ENCODE measurements around the gene MYOCD. TPM values are rescaled to one million over a fixed set of nuclear protein-coding genes. Genes with fewer than 3 reads are reported as not detected.

MYOCD gene
- total RNA-seq, 1 experiment from 2014 or later = 1.2 TPM

DNA sequence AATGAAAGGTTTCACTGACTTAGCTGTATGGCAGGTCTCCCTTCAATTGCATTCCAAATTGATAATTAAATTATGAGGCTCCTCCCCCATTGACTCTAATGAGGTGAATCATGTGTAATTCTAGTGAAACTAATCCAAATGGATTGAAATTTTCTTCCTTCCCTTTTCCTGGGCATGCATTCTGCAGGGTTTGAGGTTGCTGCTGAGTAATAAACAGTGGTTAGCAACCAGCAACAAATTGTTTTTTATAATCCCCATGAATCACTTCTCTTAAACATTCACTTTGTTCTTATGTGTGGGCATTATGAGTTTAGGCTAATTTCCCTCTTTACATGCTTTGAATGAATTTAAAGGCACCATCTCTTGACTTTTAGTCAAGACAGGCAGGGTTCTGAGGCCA is 43.4 kb downstream of the MYOCD start:
- Mint-ChIP-seq H3K27ac (no peak overlapping the region), H3K4me1 (peaks cover 16% of the 10 kb centered on the region), H3K4me3 (no peak overlapping the region), H3K27me3 (ENCODE audit: low read depth) (no peaks in the 10 kb centered on the region), H3K9me3 (peaks cover 4% of the 10 kb centered on the region), H3K36me3 (no peaks in the 10 kb centered on the region)
- no peak for DNase-seq (ENCODE audit: low spot score)
- POLR2A ChIA-PET = no interaction called here
- CTCF ChIA-PET = no interaction called here
- no peak for ATAC-seq
- TF ChIP-seq MYBL2 (CRISPR knock-in tag; IDR thresholded peaks at IDR 0.05) = no peak
- TF ChIP-seq, protein P1, sequence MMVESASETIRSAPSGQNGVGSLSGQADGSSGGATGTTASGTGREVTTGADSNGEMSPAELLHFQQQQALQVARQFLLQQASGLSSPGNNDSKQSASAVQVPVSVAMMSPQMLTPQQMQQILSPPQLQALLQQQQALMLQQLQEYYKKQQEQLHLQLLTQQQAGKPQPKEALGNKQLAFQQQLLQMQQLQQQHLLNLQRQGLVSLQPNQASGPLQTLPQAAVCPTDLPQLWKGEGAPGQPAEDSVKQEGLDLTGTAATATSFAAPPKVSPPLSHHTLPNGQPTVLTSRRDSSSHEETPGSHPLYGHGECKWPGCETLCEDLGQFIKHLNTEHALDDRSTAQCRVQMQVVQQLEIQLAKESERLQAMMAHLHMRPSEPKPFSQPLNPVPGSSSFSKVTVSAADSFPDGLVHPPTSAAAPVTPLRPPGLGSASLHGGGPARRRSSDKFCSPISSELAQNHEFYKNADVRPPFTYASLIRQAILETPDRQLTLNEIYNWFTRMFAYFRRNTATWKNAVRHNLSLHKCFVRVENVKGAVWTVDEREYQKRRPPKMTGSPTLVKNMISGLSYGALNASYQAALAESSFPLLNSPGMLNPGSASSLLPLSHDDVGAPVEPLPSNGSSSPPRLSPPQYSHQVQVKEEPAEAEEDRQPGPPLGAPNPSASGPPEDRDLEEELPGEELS (CRISPR knock-in tag; IDR thresholded peaks at IDR 0.05) = no peak
- no peak for TF ChIP-seq ESRRA (CRISPR knock-in tag; IDR thresholded peaks at IDR 0.05; ENCODE audit: borderline replicate concordance)
- TF ChIP-seq, protein P2, sequence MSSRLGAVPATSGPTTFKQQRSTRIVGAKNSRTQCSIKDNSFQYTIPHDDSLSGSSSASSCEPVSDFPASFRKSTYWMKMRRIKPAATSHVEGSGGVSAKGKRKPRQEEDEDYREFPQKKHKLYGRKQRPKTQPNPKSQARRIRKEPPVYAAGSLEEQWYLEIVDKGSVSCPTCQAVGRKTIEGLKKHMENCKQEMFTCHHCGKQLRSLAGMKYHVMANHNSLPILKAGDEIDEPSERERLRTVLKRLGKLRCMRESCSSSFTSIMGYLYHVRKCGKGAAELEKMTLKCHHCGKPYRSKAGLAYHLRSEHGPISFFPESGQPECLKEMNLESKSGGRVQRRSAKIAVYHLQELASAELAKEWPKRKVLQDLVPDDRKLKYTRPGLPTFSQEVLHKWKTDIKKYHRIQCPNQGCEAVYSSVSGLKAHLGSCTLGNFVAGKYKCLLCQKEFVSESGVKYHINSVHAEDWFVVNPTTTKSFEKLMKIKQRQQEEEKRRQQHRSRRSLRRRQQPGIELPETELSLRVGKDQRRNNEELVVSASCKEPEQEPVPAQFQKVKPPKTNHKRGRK (CRISPR knock-in tag; IDR thresholded peaks at IDR 0.05; ENCODE audit: borderline replicate concordance) = no peak
- TF ChIP-seq FOXK1 (CRISPR knock-in tag; IDR thresholded peaks at IDR 0.05) = no peak
- TF ChIP-seq ZNF138 (CRISPR knock-in tag; conservative IDR thresholded peaks at IDR 0.05) = no peak
- TF ChIP-seq JUN (CRISPR knock-in tag; IDR thresholded peaks at IDR 0.05) = no peak
- TF ChIP-seq, protein P3, sequence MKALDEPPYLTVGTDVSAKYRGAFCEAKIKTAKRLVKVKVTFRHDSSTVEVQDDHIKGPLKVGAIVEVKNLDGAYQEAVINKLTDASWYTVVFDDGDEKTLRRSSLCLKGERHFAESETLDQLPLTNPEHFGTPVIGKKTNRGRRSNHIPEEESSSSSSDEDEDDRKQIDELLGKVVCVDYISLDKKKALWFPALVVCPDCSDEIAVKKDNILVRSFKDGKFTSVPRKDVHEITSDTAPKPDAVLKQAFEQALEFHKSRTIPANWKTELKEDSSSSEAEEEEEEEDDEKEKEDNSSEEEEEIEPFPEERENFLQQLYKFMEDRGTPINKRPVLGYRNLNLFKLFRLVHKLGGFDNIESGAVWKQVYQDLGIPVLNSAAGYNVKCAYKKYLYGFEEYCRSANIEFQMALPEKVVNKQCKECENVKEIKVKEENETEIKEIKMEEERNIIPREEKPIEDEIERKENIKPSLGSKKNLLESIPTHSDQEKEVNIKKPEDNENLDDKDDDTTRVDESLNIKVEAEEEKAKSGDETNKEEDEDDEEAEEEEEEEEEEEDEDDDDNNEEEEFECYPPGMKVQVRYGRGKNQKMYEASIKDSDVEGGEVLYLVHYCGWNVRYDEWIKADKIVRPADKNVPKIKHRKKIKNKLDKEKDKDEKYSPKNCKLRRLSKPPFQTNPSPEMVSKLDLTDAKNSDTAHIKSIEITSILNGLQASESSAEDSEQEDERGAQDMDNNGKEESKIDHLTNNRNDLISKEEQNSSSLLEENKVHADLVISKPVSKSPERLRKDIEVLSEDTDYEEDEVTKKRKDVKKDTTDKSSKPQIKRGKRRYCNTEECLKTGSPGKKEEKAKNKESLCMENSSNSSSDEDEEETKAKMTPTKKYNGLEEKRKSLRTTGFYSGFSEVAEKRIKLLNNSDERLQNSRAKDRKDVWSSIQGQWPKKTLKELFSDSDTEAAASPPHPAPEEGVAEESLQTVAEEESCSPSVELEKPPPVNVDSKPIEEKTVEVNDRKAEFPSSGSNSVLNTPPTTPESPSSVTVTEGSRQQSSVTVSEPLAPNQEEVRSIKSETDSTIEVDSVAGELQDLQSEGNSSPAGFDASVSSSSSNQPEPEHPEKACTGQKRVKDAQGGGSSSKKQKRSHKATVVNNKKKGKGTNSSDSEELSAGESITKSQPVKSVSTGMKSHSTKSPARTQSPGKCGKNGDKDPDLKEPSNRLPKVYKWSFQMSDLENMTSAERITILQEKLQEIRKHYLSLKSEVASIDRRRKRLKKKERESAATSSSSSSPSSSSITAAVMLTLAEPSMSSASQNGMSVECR (CRISPR knock-in tag; IDR thresholded peaks at IDR 0.05; ENCODE audit: borderline replicate concordance) = no peak
- TF ChIP-seq, protein P4, sequence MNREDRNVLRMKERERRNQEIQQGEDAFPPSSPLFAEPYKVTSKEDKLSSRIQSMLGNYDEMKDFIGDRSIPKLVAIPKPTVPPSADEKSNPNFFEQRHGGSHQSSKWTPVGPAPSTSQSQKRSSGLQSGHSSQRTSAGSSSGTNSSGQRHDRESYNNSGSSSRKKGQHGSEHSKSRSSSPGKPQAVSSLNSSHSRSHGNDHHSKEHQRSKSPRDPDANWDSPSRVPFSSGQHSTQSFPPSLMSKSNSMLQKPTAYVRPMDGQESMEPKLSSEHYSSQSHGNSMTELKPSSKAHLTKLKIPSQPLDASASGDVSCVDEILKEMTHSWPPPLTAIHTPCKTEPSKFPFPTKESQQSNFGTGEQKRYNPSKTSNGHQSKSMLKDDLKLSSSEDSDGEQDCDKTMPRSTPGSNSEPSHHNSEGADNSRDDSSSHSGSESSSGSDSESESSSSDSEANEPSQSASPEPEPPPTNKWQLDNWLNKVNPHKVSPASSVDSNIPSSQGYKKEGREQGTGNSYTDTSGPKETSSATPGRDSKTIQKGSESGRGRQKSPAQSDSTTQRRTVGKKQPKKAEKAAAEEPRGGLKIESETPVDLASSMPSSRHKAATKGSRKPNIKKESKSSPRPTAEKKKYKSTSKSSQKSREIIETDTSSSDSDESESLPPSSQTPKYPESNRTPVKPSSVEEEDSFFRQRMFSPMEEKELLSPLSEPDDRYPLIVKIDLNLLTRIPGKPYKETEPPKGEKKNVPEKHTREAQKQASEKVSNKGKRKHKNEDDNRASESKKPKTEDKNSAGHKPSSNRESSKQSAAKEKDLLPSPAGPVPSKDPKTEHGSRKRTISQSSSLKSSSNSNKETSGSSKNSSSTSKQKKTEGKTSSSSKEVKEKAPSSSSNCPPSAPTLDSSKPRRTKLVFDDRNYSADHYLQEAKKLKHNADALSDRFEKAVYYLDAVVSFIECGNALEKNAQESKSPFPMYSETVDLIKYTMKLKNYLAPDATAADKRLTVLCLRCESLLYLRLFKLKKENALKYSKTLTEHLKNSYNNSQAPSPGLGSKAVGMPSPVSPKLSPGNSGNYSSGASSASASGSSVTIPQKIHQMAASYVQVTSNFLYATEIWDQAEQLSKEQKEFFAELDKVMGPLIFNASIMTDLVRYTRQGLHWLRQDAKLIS (CRISPR knock-in tag; IDR thresholded peaks at IDR 0.05; ENCODE audit: borderline replicate concordance) = no peak
- TF ChIP-seq, protein P5, sequence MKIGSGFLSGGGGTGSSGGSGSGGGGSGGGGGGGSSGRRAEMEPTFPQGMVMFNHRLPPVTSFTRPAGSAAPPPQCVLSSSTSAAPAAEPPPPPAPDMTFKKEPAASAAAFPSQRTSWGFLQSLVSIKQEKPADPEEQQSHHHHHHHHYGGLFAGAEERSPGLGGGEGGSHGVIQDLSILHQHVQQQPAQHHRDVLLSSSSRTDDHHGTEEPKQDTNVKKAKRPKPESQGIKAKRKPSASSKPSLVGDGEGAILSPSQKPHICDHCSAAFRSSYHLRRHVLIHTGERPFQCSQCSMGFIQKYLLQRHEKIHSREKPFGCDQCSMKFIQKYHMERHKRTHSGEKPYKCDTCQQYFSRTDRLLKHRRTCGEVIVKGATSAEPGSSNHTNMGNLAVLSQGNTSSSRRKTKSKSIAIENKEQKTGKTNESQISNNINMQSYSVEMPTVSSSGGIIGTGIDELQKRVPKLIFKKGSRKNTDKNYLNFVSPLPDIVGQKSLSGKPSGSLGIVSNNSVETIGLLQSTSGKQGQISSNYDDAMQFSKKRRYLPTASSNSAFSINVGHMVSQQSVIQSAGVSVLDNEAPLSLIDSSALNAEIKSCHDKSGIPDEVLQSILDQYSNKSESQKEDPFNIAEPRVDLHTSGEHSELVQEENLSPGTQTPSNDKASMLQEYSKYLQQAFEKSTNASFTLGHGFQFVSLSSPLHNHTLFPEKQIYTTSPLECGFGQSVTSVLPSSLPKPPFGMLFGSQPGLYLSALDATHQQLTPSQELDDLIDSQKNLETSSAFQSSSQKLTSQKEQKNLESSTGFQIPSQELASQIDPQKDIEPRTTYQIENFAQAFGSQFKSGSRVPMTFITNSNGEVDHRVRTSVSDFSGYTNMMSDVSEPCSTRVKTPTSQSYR (CRISPR knock-in tag; IDR thresholded peaks at IDR 0.05) = no peak
- no peak for TF ChIP-seq PRRX2 (CRISPR knock-in tag; IDR thresholded peaks at IDR 0.05)
- TF ChIP-seq, protein P6, sequence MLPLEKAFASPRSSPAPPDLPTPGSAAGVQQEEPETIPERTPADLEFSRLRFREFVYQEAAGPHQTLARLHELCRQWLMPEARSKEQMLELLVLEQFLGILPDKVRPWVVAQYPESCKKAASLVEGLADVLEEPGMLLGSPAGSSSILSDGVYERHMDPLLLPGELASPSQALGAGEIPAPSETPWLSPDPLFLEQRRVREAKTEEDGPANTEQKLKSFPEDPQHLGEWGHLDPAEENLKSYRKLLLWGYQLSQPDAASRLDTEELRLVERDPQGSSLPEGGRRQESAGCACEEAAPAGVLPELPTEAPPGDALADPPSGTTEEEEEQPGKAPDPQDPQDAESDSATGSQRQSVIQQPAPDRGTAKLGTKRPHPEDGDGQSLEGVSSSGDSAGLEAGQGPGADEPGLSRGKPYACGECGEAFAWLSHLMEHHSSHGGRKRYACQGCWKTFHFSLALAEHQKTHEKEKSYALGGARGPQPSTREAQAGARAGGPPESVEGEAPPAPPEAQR (CRISPR knock-in tag; IDR thresholded peaks at IDR 0.05) = no peak
- TF ChIP-seq ETV6 (CRISPR knock-in tag; IDR thresholded peaks at IDR 0.05) = no peak
- TF ChIP-seq, protein P7, sequence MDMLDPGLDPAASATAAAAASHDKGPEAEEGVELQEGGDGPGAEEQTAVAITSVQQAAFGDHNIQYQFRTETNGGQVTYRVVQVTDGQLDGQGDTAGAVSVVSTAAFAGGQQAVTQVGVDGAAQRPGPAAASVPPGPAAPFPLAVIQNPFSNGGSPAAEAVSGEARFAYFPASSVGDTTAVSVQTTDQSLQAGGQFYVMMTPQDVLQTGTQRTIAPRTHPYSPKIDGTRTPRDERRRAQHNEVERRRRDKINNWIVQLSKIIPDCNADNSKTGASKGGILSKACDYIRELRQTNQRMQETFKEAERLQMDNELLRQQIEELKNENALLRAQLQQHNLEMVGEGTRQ (CRISPR knock-in tag; IDR thresholded peaks at IDR 0.05) = no peak
- TF ChIP-seq, protein P8, sequence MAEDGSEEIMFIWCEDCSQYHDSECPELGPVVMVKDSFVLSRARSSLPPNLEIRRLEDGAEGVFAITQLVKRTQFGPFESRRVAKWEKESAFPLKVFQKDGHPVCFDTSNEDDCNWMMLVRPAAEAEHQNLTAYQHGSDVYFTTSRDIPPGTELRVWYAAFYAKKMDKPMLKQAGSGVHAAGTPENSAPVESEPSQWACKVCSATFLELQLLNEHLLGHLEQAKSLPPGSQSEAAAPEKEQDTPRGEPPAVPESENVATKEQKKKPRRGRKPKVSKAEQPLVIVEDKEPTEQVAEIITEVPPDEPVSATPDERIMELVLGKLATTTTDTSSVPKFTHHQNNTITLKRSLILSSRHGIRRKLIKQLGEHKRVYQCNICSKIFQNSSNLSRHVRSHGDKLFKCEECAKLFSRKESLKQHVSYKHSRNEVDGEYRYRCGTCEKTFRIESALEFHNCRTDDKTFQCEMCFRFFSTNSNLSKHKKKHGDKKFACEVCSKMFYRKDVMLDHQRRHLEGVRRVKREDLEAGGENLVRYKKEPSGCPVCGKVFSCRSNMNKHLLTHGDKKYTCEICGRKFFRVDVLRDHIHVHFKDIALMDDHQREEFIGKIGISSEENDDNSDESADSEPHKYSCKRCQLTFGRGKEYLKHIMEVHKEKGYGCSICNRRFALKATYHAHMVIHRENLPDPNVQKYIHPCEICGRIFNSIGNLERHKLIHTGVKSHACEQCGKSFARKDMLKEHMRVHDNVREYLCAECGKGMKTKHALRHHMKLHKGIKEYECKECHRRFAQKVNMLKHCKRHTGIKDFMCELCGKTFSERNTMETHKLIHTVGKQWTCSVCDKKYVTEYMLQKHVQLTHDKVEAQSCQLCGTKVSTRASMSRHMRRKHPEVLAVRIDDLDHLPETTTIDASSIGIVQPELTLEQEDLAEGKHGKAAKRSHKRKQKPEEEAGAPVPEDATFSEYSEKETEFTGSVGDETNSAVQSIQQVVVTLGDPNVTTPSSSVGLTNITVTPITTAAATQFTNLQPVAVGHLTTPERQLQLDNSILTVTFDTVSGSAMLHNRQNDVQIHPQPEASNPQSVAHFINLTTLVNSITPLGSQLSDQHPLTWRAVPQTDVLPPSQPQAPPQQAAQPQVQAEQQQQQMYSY (CRISPR knock-in tag; IDR thresholded peaks at IDR 0.05) = no peak
